Ramos (cell line): ENCODE data around the gene ZBTB7B.

ENCODE experiments used
- in situ Hi-C: fragments of 300-500 bp; cut with MboI; formaldehyde crosslinking; loops from one replicate; pipeline ENCODE4 v1.14.3; 2022; ENCODE audit warnings: low sequenced_read_pairs; ENCODE audit not compliant: unreplicated experiment

The ZBTB7B gene

GRCh38 chr1:155002464-155003226, at the start of gene ZBTB7B:
TSS of gene ZBTB7B (plus strand) at chr1:155002802. CDS start at chr1:155014661, 11,859 bp downstream.
- in situ Hi-C loops = no loop called here

GRCh38 chr1:154953611-154954038, 49.0 kb upstream of the ZBTB7B start:
- in situ Hi-C loops = no loop called here

GRCh38 chr1:154954541-154954940, 48.1 kb upstream of the ZBTB7B start:
- in situ Hi-C loops = no loop called here

GRCh38 chr1:154955039-154955717, 47.4 kb upstream of the ZBTB7B start:
- in situ Hi-C loops = no loop called here

GRCh38 chr1:154955718-154956543, 46.7 kb upstream of the ZBTB7B start, which contains the start of gene PBXIP1:
TSS of gene PBXIP1 (minus strand) at chr1:154956099. CDS start at chr1:154953721, 2,378 bp downstream.
- in situ Hi-C loops = no loop called here

- in situ Hi-C loops = no loop called here
Measured at GRCh38 chr1:154956544-154956941, 46.1 kb upstream of the ZBTB7B start.

- in situ Hi-C loops = no loop called here
Measured at GRCh38 chr1:154957091-154957657, 45.4 kb upstream of the ZBTB7B start.

- in situ Hi-C loops = no loop called here
Measured at GRCh38 chr1:154958036-154958435, 44.6 kb upstream of the ZBTB7B start.

- in situ Hi-C loops = no loop called here
Measured at GRCh38 chr1:154958681-154959425, 43.7 kb upstream of the ZBTB7B start.

GRCh38 chr1:154959426-154959780, 43.2 kb upstream of the ZBTB7B start:
- in situ Hi-C loops = no loop called here

GRCh38 chr1:154960446-154961136, 42.0 kb upstream of the ZBTB7B start:
- in situ Hi-C loops = no loop called here

GRCh38 chr1:154961207-154962155, 41.1 kb upstream of the ZBTB7B start, which contains the start of gene PYGO2:
TSS of gene PYGO2 (minus strand) at chr1:154961782. CDS start at chr1:154961576, 206 bp downstream.
- in situ Hi-C loops = no loop called here

GRCh38 chr1:154962156-154962749, 40.3 kb upstream of the ZBTB7B start:
- in situ Hi-C loops = no loop called here

GRCh38 chr1:154962795-154963330, 39.7 kb upstream of the ZBTB7B start:
- in situ Hi-C loops = no loop called here

GRCh38 chr1:154963643-154964042, 39.0 kb upstream of the ZBTB7B start:
- in situ Hi-C loops = no loop called here

- in situ Hi-C loops = no loop called here
Measured at GRCh38 chr1:154964359-154964758, 38.2 kb upstream of the ZBTB7B start.

- in situ Hi-C loops = no loop called here
Measured at GRCh38 chr1:154966111-154966510, 36.5 kb upstream of the ZBTB7B start.
